Effector CD8-positive, alpha-beta T cell (primary cell): ENCODE data around the gene UBQLNL.

Experiments used
- DNase-seq: peaks from one replicate; lab custom pipeline; 2025; lab: John Stamatoyannopoulos, UW
- total RNA-seq, 4 experiments: gene quantifications; one replicate each; lab custom pipeline; 2026; lab: John Stamatoyannopoulos, UW

Gene UBQLNL, protein sequence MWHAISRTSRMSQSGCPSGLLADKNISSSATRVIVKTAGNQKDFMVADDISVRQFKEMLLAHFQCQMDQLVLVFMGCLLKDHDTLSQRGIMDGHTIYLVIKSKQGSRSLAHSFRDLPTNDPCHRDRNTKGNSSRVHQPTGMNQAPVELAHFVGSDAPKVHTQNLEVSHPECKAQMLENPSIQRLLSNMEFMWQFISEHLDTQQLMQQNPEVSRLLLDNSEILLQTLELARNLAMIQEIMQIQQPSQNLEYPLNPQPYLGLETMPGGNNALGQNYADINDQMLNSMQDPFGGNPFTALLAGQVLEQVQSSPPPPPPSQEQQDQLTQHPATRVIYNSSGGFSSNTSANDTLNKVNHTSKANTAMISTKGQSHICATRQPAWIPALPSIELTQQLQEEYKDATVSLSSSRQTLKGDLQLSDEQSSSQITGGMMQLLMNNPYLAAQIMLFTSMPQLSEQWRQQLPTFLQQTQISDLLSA
- total RNA-seq, result 0 to 0.80 (median 0.15) reads per million in 4 experiments

GRCh38 chr11:5516599-5516998 is at the start of gene UBQLNL:
TSS of gene UBQLNL (minus strand) at chr11:5516699. CDS start at chr11:5516441, 258 bp downstream.
- no peak for DNase-seq

- DNase-seq, result no peak
Measured at GRCh38 chr11:5564259-5565019, 47.9 kb upstream of the UBQLNL start.

DNA sequence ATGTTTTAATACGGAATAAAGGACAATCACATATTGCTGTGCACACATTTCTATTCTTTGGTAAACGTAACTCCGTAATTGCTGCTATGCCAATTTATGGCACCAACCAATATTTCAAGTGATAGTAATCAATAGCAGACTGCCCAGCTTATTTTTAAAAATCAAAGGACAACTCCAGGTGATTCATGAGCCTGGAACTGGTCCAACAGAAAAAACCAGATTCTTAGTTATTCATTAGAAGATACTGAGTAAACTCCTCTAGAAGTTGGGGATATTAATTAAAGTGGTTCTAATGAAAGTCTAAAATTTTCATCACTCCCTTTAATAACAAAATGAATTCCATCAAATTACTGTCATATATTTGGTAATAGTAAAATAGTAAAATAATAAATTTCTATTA is 41.3 kb upstream of the UBQLNL start:
- DNase-seq, result no peak

DNA sequence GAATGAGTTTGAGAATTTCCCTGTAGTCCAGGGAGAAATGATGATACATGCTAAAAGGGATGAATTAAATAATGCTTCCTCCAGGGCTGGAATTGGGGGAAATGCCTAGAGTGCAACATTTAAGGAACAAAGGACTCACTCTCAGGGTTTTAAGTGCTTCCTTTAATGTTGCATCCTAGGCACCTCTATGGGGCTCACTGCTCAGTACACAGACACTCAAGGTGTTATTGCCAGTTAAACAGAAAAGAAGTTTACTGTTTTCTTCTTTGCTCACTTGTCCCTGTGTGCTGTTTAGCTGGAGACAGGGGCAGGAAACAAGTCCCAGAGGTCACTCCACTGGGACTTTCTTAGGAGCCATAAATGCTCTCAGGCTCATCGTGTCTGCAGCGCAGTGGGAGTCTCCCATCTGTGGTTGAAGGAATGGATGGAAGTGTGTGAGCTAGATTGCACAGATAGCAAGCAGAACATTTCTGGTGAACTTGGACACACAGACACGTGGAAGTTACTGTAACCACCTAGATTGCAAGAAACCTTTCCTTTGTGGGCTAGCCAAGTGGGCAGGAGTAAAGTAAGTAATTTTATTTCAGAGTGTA is 40.2 kb upstream of the UBQLNL start:
- no peak for DNase-seq

GRCh38 chr11:5553343-5553742 is 36.8 kb upstream of the UBQLNL start:
- DNase-seq, result no peak

DNA sequence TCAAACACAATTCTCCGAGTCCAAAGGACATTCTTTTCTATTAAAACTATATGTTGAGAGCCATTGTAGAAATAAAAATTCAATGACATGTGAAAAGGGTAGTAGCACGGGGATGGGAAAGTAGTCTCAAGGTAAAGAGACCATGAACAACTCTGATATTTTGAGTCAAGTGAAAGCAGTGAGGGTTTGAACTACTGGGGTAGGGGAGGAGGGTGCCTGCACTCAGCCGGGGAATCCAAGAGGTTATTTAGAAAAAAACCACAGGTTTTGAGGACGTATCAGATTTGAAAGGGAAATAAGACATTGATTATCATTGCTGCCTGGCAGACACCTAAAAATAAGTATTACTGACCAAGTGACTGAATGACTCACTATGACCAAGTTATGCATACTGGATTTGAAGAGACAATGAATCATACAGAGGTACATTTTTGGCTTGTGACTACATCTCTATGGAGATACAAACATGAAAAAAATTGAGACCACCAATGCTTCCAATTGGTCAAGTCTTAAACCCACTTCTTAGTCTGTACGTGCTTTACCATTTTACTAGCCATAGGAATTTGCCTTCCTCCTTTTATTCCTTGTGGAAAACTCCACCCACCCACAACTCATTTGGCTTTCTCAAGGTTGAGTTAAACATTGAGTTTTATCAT is 34.1 kb upstream of the UBQLNL start:
- DNase-seq, result no peak

GRCh38 chr11:5548440-5548839 is 31.9 kb upstream of the UBQLNL start, which contains the start of gene OR52H1:
TSS of gene OR52H1 (minus strand) at chr11:5548540. CDS start at chr11:5545505, 3,035 bp downstream.
- no peak for DNase-seq

DNA sequence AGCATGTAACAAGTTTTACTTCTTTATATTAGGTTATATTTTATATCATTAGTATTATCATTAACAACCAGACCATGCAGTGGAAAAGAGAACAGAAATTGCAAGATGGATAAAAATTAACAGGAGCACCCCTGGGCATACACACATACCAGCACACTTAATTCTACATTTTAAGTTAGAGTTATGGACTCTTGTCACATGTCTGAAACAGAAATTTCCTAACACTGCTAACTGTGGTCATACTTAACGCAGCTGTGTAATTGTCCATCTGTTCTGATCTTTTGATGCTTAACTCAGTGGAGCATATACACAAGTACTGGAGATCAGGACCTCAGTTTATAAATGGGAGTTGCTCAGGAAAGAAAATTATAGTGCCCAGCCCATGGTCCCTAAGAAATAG is 31.5 kb upstream of the UBQLNL start:
- DNase-seq, result no peak

DNA sequence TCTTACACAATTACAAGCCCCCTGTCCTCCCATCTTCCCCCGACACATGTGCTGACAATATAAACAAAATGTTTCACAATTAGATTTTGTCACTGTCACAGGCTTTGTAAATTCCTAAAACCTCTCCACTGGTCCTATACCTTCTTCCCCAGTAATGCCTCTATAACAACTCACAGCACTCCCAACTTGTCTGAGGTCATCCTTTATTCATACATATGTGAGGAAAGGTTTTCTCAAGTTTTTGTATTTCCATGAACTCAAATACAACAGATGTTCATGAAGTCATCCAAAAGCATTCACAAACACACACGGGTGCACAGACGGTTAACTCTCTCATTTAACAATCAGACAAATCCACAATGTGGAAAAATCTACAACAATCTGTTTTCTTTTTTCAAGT is 30.0 kb upstream of the UBQLNL start:
- DNase-seq, result no peak

GRCh38 chr11:5541427-5541826 is 24.9 kb upstream of the UBQLNL start:
- DNase-seq, result no peak

- no peak for DNase-seq
Measured at GRCh38 chr11:5536482-5536881, 20.0 kb upstream of the UBQLNL start.

DNA sequence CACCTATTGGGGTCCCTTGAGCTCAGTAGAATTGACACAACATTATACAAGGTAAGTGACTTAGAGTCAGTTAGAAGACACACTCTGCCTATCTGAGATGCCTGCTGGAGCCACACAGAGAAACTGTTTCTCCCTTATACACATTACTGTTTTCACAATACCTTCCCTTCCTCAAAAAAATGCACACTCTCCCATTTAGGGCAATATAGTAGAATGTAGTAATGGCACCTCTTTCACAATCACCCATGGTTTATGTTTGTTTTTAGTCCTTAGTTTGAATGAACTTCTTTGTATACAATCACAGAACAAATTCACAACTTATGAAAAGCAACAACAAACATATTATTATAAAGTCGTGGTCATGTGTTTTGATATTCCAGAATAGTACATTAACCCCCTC is 17.5 kb upstream of the UBQLNL start:
- DNase-seq, result no peak

GRCh38 chr11:5531053-5531831 is 14.7 kb upstream of the UBQLNL start:
- no peak for DNase-seq

DNA sequence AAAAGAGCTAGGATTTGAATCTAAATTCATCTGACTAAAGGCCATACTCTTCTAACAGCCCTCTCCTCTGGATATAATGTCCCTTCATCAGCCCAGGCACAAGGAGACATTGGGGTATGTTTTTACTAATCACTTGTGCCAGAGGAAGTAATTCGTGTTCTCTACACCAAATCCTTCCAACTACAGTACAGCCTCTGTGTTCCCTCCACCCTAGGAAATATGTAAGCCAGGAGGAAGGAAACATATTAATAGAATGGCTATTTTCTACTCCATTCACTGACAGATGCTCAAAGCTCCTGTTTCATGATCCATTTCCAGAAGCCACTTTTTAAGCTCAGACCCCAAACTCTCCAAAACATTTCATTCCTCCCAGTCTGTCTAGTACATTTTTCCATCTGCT is 12.0 kb upstream of the UBQLNL start:
- no peak for DNase-seq

DNA sequence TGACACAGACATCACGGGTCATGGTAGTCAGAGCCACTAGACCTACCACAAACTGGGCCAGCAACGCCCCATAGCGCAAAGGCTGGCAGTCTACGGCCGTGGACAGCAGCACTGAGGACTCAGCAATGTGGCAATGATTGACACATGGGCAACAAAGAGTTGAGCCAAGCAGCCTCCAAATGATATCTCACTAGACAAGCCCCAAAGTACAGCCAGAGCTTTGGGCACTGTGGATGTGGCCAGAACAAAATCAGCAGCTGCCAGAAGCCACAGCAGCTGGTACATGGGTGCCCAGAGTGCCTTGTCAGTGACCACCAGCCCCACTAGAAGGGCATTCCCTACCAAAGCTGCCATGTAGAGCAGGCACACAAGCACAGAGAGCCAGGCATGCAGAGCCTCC is 11.2 kb upstream of the UBQLNL start:
- no peak for DNase-seq

DNA sequence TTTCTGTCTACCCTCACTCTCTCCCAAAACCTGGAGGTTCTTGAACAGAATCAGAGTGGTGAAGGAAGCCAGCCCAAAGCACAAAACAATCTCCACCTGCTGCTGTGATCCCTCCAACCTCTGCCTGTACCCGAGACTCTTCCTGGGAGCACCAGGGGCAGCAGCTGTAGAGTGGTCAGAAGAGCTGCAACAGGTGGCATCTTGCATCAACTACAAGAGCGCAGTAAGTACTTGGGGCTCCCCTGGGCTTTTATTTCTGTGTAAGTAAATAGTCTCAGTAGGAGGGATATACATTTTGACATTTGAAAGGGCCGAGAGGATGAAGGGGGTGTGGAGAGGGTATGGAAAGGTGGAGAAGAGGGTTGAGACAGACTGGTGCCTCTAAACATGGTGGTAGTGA is 8.3 kb upstream of the UBQLNL start:
- no peak for DNase-seq

DNA sequence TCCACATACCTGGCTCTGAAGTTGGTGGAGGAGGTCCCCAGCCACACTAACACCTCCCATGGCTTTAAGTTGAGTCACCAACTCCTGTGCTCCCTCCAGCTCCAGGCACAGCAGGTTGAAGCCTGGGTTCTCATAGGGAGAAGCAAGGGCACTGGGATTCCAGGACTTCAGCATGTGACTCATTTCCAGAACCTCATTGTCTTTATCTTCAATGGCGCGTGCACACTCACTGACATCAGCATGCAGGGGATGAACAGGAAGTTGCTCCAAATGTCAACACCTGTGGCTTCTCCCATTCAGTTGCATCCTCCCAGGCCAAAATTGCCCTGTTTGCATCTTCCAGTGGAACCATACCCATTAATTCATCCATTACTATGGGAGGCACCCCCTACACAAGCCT is 5.8 kb upstream of the UBQLNL start:
- DNase-seq, result no peak

- DNase-seq, result no peak
Measured at GRCh38 chr11:5521540-5521939, 5.0 kb upstream of the UBQLNL start.

DNA sequence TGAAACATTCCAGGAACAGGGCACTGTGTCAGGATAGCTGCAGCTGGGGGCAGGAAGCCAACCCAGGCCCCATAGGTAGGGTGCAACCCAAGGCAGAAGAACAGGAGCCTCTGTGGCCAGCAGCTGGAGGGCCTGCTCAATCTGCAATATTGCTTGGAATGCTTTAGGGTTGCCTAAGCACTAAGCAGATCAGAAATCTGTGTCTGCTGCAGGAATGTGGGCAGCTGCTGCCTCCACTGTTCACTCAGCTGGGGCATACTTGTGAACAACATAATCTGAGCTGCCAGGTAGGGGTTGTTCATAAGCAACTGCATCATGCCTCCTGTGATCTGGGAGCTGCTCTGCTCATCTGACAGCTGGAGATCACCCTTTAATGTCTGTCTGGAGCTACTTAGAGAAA is 1.7 kb downstream of the UBQLNL start:
- no peak for DNase-seq

DNA sequence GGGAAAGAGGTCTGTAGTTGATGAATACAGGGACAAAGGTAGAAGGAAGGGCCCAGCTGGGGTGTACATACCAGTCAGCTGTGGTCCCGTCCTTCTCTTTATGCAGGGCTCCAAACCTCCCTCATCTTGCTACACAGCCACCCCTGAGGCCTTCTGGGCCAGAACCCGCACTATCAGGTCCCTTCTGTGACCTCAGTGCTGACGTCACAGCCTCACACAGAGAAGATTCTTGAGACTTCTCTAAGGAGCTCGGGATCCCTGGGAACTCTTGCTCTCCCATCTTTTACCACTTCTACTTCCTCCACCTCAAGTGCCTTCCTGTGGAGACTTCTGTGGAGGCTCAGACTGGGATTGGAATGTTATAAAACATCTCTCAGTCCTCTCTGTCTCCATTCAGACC is 6.7 kb downstream of the UBQLNL start, which contains the start of gene UBQLN3:
TSS of gene UBQLN3 (minus strand) at position 155 of the 400 bp plus-strand sequence. CDS start 399 bp downstream, outside the sequence.
- no peak for DNase-seq

DNA sequence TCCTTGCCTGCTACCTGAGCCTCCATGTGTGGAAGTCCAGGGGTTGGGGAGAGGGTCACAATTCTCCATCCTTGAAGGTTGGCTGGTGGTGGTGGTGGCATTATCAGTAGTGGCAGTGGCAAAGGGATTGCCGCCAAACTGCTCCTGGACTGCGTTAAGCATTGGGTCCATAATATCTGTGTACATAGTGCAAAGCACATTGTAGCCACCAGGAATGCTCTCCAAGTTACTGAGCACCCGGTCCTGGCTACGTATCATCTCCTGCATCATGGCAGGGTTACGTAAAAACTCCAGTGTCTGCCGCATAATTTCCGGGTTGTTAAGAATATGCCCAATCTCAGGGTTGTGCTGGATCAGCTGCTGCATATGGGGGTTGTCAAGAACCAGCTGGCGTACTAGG is 7.9 kb downstream of the UBQLNL start:
- DNase-seq, result no peak
